Activated B cell treated with CpG ODN at 0.5 μM for 24 hours (primary cell): ENCODE data around the gene SEC61A1. TPM values are rescaled to one million over a fixed set of nuclear protein-coding genes. Genes with fewer than 3 reads are reported as not detected.

Source experiments
- ATAC-seq: fragments of 200-7000 bp; cut with Tn5 transposase; one replicate; pipeline ENCODE4 v1.10.0; 2021; ENCODE audit warnings: low read depth, mild to moderate bottlenecking, moderate library complexity
- CTCF ChIA-PET: fragments of 350-600 bp; sonication (Branson Sonifier 250); formaldehyde crosslinking; loops from one replicate; lab custom pipeline; 2021; ENCODE audit warnings: antibody characterized with exemption; lab: Charles Lee
- POLR2A ChIA-PET: fragments of 350-600 bp; sonication (Branson Sonifier 250); formaldehyde crosslinking; loops from one replicate; lab custom pipeline; 2021; ENCODE audit warnings: antibody characterized with exemption; lab: Charles Lee
- DNase-seq: peaks from one replicate; pipeline ENCODE4 v3.0.0; 2022
- H3K27ac Mint-ChIP-seq: one replicate; pipeline ENCODE4 v1.8.0; 2020; ENCODE audit warnings: mixed read lengths
- H3K27me3 Mint-ChIP-seq: one replicate; pipeline ENCODE4 v1.8.0; 2021; ENCODE audit warnings: mixed read lengths
- H3K36me3 Mint-ChIP-seq: one replicate; pipeline ENCODE4 v1.8.0; 2021; ENCODE audit warnings: low read depth, mixed read lengths
- H3K4me1 Mint-ChIP-seq: one replicate; pipeline ENCODE4 v1.8.0; 2021; ENCODE audit warnings: mixed read lengths
- H3K4me3 Mint-ChIP-seq: one replicate; pipeline ENCODE4 v1.8.0; 2020; ENCODE audit warnings: mild to moderate bottlenecking, mixed read lengths
- H3K9me3 Mint-ChIP-seq: one replicate; pipeline ENCODE4 v1.8.0; 2020; ENCODE audit warnings: mixed read lengths
- intact Hi-C: fragments of 100-400 bp; cut with micrococcal nuclease; formaldehyde crosslinking; loops from one replicate; pipeline ENCODE4 v1.15.1; 2024
- total RNA-seq: library from RNA; stranded (reverse); gene quantifications from 2 replicates; pipeline ENCODE4 v1.2.3, GENCODE V29; 2022
- TF ChIP-seq, protein P1 (sequence below): fragments of 200-600 bp; IDR thresholded peaks from one replicate; pipeline ENCODE4 v1.8.0; 2022; ENCODE audit warnings: antibody characterized with exemption, mild to moderate bottlenecking

Gene SEC61A1
- total RNA-seq, 1 donor from 2014 or later, result 84.0 TPM

DNA sequence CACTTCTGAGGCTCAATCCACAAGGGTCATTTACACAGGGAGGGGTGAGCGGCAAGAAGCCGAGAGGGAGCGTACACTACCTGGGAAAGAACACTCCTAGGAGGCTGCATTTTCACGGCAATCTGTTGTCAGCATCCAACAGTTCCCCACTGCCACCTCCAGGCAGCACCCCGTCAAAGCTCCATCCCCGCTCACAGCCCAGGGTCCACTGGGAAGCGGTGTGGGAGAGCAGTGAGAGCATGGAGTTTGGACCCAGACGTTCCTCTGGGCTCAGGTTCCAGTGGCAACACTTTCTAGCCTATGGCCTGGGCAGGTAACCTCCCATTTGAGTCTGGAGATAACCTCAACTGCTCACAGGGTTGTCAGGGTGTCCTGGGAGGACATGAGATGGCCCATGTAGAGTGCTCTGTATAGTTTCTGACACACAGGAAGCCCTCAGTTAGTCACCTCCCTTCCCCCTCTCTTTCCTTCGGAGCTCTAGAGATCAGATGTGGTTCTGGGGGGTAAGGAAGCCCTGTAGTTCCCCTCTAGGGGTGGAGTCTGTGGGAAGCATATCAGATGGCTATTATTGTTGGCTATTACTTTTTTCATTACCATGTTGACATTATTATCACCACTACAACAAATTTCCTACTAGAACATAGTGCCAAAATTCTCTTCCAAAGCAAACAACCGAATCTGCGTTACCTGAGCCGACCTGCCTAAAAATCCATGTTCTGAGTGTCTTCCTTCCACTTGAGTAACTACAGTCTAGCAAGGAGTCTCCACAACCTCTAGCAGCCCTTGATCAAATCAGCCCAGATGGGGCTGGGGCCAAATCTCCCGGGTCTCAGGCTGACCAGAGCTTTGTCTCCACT lies 42.3 kb downstream of the SEC61A1 start:
- DNase-seq (no peak), ATAC-seq (no peak)
- intact Hi-C loops, result loop anchor here (1.0 kb wide), 6 partner anchors 39 to 514 kb away; no protein-coding TSS in a partner anchor
- Mint-ChIP-seq H3K9me3 (no peaks in the 10 kb centered on the region), H3K27ac (no peak overlapping the region), H3K4me3 (no peak overlapping the region), H3K27me3 (no peaks in the 10 kb centered on the region), H3K36me3 (peaks cover 74% of the 10 kb centered on the region), H3K4me1 (no peaks in the 10 kb centered on the region)
- ChIA-PET CTCF (interaction anchor here (0.9 to 3.2 kb wide), 10 partner anchors 7 to 513 kb away, joined by 3 to 42 read pairs (median 5); partner anchors contain the start of gene RUVBL1), POLR2A (interaction anchor here (1.2 to 1.7 kb wide), 2 partner anchors 29 to 39 kb away, joined by 5 to 9 read pairs; partner anchors contain the start of gene RUVBL1)
- TF ChIP-seq, protein P1, sequence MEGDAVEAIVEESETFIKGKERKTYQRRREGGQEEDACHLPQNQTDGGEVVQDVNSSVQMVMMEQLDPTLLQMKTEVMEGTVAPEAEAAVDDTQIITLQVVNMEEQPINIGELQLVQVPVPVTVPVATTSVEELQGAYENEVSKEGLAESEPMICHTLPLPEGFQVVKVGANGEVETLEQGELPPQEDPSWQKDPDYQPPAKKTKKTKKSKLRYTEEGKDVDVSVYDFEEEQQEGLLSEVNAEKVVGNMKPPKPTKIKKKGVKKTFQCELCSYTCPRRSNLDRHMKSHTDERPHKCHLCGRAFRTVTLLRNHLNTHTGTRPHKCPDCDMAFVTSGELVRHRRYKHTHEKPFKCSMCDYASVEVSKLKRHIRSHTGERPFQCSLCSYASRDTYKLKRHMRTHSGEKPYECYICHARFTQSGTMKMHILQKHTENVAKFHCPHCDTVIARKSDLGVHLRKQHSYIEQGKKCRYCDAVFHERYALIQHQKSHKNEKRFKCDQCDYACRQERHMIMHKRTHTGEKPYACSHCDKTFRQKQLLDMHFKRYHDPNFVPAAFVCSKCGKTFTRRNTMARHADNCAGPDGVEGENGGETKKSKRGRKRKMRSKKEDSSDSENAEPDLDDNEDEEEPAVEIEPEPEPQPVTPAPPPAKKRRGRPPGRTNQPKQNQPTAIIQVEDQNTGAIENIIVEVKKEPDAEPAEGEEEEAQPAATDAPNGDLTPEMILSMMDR, result no peak

DNA sequence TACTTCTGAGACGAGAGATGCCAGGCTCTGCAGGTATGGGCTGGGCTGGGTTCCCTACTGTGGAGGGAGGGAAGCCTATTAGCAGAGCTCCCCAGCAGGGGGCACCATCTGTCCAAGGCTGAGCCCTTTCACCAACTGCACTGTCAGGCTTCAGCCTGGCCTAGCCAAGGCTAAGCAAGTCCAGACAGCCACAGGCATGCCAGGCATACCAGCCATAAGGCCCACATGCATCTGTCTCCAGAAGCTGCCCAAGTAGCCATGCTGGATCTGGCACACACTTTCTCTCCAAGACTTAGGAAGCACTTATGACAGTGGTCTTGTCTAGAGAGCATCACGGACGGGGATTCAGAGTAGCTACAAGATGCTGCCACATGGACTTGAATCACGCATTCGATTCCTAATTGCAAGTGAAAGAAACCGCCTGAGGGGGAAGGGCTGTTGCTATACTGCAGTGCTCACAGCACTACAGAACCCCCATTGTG lies 43.0 kb downstream of the SEC61A1 start:
- Mint-ChIP-seq H3K9me3 (no peaks in the 10 kb centered on the region), H3K27ac (no peak overlapping the region), H3K36me3 (peaks cover 79% of the 10 kb centered on the region), H3K27me3 (no peaks in the 10 kb centered on the region), H3K4me3 (no peak overlapping the region), H3K4me1 (no peaks in the 10 kb centered on the region)
- ATAC-seq (peak; percentile 97), DNase-seq (peak; percentile 58)
- ChIA-PET CTCF (interaction anchor here (0.8 to 3.2 kb wide), 11 partner anchors 8 to 512 kb away, joined by 3 to 42 read pairs (median 5); partner anchors contain the start of gene RUVBL1), POLR2A (interaction anchor here (0.6 to 1.7 kb wide), 3 partner anchors 21 to 38 kb away, joined by 3 to 9 read pairs (median 5); partner anchors contain the start of gene RUVBL1)
- TF ChIP-seq, protein P1, result no peak
- intact Hi-C loops, result loop anchor here (1.0 kb wide), 6 partner anchors 38 to 513 kb away; no protein-coding TSS in a partner anchor

DNA sequence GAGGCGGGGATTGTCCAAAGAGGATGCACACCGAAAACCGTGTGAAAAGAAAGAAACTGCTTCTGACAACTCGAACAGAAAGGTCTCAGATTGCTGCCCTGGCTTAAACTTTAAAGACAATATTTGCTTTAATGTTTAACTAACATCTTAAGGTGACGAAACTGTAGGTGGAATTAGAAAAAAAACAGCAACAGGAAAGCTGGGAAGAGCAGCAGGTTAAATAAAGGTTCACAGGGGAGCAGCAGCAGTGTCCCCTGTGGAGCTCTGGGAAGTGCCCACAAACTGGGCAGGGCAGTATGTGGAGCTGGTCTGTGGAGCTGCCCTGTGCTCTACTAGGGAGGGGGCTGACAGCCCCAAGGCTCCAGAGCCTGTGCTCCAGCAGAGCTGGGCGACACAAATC lies 46.0 kb downstream of the SEC61A1 start:
- ChIA-PET POLR2A (no interaction called here), CTCF (no interaction called here)
- ATAC-seq (no peak), DNase-seq (no peak)
- TF ChIP-seq, protein P1, result no peak
- no peak overlapping the region for H3K4me3 Mint-ChIP-seq
- intact Hi-C loops, result no loop called here
- peaks cover 90% of the 10 kb centered on the region for H3K36me3 Mint-ChIP-seq
- no peaks in the 10 kb centered on the region for H3K27me3 Mint-ChIP-seq
- H3K9me3 Mint-ChIP-seq, result no peaks in the 10 kb centered on the region
- H3K4me1 Mint-ChIP-seq, result no peaks in the 10 kb centered on the region
- no peak overlapping the region for H3K27ac Mint-ChIP-seq

DNA sequence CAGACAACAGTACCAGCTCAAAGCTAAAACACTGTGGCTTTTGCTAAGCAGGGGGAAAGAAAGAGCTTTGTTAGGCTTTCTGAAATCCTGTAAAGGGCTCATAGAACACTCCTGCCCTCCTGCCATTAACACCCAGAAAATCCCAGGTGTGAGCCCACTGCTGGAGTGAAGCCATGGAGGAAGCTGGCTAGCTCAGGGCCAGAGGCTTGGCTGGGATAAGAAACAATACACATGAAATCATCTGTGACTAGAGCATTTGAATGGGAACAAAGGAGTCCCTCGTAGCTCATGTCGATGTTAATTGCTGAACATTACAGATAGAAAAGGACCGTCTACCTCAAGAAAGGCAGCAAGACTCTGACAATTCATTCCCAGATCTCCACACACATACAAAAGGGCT lies 47.9 kb downstream of the SEC61A1 start:
- TF ChIP-seq, protein P1, result no peak
- ATAC-seq, result no peak
- intact Hi-C loops, result no loop called here
- H3K27me3 Mint-ChIP-seq, result no peaks in the 10 kb centered on the region
- no peak overlapping the region for H3K4me3 Mint-ChIP-seq
- no peak overlapping the region for H3K27ac Mint-ChIP-seq
- no peaks in the 10 kb centered on the region for H3K9me3 Mint-ChIP-seq
- H3K4me1 Mint-ChIP-seq, result no peaks in the 10 kb centered on the region
- DNase-seq, result no peak
- CTCF ChIA-PET, result no interaction called here
- peaks cover 92% of the 10 kb centered on the region for H3K36me3 Mint-ChIP-seq
- POLR2A ChIA-PET, result no interaction called here

DNA sequence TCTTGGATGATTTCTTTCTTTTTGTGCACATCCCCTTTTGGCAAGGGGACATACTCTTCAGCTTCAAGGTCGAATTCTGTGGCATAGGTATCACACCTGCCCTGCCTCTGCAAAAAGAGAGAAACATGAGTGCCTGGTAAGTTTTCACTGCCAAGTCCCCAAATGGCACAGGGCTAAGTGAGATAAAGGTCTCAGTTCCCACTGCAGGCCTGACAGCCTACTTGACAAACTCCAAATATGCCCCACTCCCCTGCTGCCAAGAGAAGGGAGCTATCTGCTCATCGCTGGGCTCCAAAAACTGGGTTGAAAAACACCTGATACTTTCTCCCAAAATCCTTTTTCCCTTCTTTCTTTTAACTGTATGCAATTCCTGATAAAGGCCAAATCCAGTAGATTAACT lies 48.4 kb downstream of the SEC61A1 start:
- CTCF ChIA-PET, result no interaction called here
- Mint-ChIP-seq H3K27ac (no peak overlapping the region), H3K9me3 (no peaks in the 10 kb centered on the region), H3K4me1 (no peaks in the 10 kb centered on the region), H3K36me3 (peaks cover 92% of the 10 kb centered on the region), H3K27me3 (no peaks in the 10 kb centered on the region), H3K4me3 (no peak overlapping the region)
- ATAC-seq (no peak), DNase-seq (no peak)
- intact Hi-C loops, result no loop called here
- POLR2A ChIA-PET, result no interaction called here
- TF ChIP-seq, protein P1, result no peak
